Skin epidermis (tissue), 12 donors: ENCODE data around the gene HNRNPA0.

Source experiments
- H3K27ac ChIP-seq, 21 experiments: fragments of 200-600 bp; sonication (generic) in 11 of 21; one replicate each; pipeline ENCODE4 v1.5.0; 2020; ENCODE audit warnings: mild to moderate bottlenecking in 3 of 21, inconsistent platforms in 2 of 21, moderate library complexity in 2 of 21
- H3K4me3 ChIP-seq, 7 experiments: fragments of 200-600 bp; sonication (generic) in 2 of 7; one replicate each; pipeline ENCODE4 v1.5.0; 2020; ENCODE audit warnings: inconsistent platforms in 2 of 7, mild to moderate bottlenecking in 2 of 7, moderate library complexity in 1 of 7

HNRNPA0 gene

DNA sequence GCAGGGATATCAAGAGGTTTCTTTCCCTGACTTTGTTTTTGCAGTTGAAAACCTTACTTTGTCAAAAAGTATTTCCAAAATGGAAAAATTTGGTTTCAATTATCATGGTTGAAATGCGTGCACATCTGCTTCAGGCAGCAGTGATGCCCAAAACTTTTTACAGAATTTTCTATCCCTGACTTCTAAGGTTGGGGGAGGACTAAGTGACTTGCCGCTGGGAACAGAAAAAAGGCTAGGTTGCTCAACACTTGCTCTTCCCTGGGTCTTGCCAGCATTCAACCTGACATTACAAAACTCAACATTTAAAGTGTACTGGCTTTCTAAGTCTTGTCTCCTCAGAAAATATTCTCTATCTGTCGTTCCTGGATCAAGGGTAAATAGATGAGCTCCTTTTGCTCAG, 23.0 kb downstream of the HNRNPA0 start:
- Histone ChIP-seq H3K4me3 (no peak overlapping the region), H3K27ac (peak overlapping the region in 1 of 21 experiments; percentile 46)

- H3K27ac ChIP-seq = peak overlapping the region in 1 of 21 experiments; percentile 59
- H3K4me3 ChIP-seq = no peak overlapping the region
Observed at GRCh38 chr5:137730336-137730735, 23.8 kb downstream of the HNRNPA0 start.

DNA sequence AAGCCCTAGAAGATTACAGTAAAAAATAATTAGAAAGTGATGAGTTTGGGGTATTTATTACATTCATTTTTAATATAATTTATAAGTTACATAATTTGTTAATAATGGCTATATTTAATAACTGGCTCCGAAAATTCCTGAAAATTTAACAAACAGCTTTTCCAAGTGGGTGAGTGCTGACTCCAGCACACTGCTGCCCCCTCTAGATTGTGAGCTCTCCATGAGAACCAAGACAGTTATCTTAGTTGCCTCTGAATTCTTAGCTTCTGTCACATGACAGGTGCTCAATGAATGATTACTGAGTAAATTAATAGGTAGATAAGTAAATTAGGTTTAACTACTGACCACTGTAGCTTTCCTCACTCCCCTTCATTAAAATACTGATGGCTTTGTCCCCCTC, 26.1 kb downstream of the HNRNPA0 start:
- Histone ChIP-seq H3K4me3 (no peak overlapping the region), H3K27ac (no peak overlapping the region)

GRCh38 chr5:137727623-137728022, 26.5 kb downstream of the HNRNPA0 start:
- no peak overlapping the region for H3K4me3 ChIP-seq

GRCh38 chr5:137724251-137724650, 29.9 kb downstream of the HNRNPA0 start:
- Histone ChIP-seq H3K4me3 (no peak overlapping the region), H3K27ac (no peak overlapping the region)

More at GRCh38 chr5:137727623-137728022, 26.5 kb downstream of the HNRNPA0 start:
- no peak overlapping the region for H3K27ac ChIP-seq

GRCh38 chr5:137718611-137719010, 35.6 kb downstream of the HNRNPA0 start:
- H3K27ac ChIP-seq = no peak overlapping the region
- H3K4me3 ChIP-seq = no peak overlapping the region

DNA sequence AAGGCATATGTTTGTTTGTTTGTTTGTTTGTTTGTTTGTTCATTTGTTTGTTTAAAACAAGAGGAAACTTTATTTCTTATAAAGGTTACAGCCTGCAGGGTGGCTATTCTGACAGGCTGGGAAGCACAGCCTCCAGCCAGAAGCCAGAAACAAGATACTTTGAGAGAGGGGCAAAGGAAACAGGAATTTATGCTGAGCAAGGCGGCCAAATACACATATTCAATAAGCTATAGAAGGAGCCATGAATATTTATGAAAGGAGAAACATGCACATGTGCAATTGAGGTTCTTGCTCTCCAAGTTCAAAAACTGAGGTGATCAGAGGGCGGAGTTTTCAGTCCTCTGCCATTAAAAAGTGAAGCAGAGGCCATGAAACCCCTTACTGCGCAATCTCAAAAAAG, 37.8 kb downstream of the HNRNPA0 start:
- no peak overlapping the region for H3K27ac ChIP-seq
- H3K4me3 ChIP-seq = no peak overlapping the region

GRCh38 chr5:137715456-137715855, 38.7 kb downstream of the HNRNPA0 start:
- peak overlapping the region in 1 of 21 experiments; percentile 17 for H3K27ac ChIP-seq
- H3K4me3 ChIP-seq = no peak overlapping the region

GRCh38 chr5:137714946-137715345, 39.2 kb downstream of the HNRNPA0 start:
- H3K4me3 ChIP-seq = no peak overlapping the region
- peak overlapping the region in 1 of 21 experiments; percentile 17 for H3K27ac ChIP-seq

DNA sequence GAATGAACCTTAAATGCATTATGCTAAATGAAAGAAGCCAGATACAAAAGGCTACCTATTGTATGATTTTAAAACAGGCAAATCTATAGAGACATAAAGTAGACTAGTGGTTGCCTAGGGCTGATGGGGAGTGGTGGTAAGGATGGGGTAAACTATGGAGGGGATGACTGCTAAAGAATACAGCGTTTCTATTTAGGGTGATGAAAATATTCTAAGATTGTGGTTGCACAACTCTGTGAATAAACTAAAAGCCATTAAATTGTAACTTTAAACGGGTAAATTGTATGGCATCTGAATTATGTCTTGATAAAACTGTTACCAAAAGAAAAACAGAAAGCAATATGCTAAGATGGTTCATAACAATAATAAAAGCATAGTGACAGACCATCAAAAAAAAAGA, 39.7 kb downstream of the HNRNPA0 start:
- H3K27ac ChIP-seq = peak overlapping the region in 1 of 21 experiments; percentile 17
- H3K4me3 ChIP-seq = no peak overlapping the region

- H3K27ac ChIP-seq = no peak overlapping the region
- no peak overlapping the region for H3K4me3 ChIP-seq
Observed at GRCh38 chr5:137712139-137712667, 42.0 kb downstream of the HNRNPA0 start.

DNA sequence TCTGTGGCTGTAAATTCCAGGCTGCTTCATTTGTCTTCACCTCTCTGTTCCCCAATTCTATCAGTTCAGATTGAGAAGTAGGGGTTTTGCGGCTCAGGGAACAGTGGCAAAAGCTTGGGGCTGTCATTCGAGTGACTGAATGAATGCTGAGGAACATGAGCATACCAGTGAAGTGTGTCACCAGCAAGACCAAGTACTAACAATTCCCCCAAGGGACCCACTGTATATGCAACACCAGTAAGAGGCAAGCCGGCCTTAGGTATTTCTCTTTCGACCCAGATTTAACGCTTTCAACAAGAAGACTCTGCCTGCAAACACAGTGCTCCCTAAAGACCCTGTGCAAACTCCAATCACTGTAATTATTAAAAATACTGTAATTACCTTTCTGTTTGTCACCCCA, 44.1 kb downstream of the HNRNPA0 start:
- Histone ChIP-seq H3K27ac (no peak overlapping the region), H3K4me3 (no peak overlapping the region)

DNA sequence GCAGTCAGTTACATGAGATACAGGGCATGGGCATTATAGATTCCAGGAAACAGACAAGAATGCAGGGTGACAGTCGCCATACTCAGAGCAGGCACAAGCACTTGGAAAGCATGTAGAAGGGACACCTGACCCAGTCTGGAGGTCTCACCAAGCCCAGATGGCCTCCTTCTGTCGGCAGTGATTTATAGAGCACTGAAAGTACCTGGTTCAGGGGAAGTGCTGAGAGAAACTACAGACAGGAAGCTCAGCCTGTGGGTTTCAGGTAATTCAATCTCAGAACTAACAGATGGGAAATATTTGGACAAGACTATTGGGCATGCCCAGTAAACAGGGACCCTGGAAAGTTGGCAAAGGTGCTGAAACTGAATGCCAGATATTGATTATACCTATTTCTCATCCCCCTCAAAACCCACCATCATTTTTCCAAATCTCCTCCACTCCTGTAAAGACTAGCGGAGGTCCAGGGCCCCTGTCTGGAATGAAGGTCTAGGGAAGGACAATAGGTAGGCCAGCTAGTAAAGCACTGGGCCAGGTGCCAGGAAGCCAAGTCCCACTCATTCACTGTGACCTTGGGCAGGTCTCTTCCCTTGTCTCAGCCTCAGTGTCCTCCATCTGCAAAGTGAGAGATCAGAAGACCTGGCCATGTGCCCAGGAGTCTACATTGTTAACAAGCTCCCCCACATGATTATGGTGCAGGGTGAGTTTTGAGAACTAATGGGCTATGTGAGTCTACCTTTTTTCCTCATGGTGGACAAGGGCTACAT, 45.2 kb downstream of the HNRNPA0 start:
- H3K27ac ChIP-seq = no peak overlapping the region

GRCh38 chr5:137708062-137708461, 46.1 kb downstream of the HNRNPA0 start:
- no peak overlapping the region for H3K4me3 ChIP-seq
- H3K27ac ChIP-seq = no peak overlapping the region

More for the DNA sequence above, 45.2 kb downstream of the HNRNPA0 start:
- no peak overlapping the region for H3K4me3 ChIP-seq

- H3K4me3 ChIP-seq = no peak overlapping the region
- H3K27ac ChIP-seq = no peak overlapping the region
Observed at GRCh38 chr5:137706841-137707240, 47.3 kb downstream of the HNRNPA0 start.

GRCh38 chr5:137705106-137705505, 49.1 kb downstream of the HNRNPA0 start:
- no peak overlapping the region for H3K27ac ChIP-seq

DNA sequence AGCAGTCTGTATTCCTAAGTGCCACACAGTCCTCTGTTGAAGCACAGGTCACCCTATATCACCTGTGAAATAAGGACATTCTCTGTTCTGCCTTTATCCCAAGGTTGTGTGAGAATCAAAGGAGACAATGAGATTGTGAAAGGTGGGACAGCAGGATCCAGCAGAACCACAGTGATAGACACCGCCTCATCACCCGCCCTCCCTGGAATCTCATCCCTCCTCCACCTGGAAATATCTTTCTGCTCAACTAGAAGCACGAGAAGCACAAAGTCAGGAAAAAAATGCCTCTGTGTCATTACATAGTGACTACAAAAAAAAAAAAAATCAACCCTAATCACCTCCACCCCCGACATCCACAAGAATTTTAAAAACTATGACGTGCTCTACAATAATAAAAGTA, 50.6 kb downstream of the HNRNPA0 start:
- Histone ChIP-seq H3K27ac (no peak overlapping the region), H3K4me3 (no peak overlapping the region)

More at GRCh38 chr5:137705106-137705505, 49.1 kb downstream of the HNRNPA0 start:
- no peak overlapping the region for H3K4me3 ChIP-seq

- peak overlapping the region in 1 of 21 experiments; percentile 3 for H3K27ac ChIP-seq
Observed at GRCh38 chr5:137700282-137700680, 53.9 kb downstream of the HNRNPA0 start.

GRCh38 chr5:137699336-137700281, 54.6 kb downstream of the HNRNPA0 start:
- peak overlapping the region in 2 of 21 experiments; percentile 3 to 21 for H3K27ac ChIP-seq
- no peak overlapping the region for H3K4me3 ChIP-seq

More at GRCh38 chr5:137700282-137700680, 53.9 kb downstream of the HNRNPA0 start:
- H3K4me3 ChIP-seq = no peak overlapping the region

DNA sequence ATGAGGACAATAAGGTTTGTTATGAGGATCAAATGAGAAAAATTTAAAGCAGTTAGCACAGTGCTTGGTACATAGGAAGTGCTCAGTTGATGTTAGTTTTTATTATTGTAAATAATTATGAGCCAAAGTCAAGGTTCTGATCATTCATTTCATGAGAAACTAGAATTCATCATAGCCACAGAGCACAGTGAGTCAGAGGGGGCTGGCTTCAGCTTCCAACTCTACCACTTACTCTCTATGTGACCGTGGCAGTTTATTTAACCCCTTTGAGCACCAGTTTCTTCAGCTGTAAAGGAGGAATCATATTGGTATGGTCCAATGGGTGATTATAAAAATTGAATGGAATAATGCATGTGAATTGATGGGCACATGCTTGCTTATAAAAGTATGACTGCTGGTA, 57.7 kb downstream of the HNRNPA0 start:
- Histone ChIP-seq H3K4me3 (no peak overlapping the region), H3K27ac (peak overlapping the region in 10 of 21 experiments; percentile 24 to 81 (median 58))
